Measurements from ENCODE around the gene L1CAM. TPM values are rescaled to one million over a fixed set of nuclear protein-coding genes. Genes with fewer than 3 reads are reported as not detected.

The L1CAM gene
- total and polyA plus RNA-seq, 12 donors = 1.1 to 5.6 (median 2.7) TPM

- H3K4me1 ChIP-seq = peaks cover 0 to 16% (median 0%) of the 10 kb centered on the region in 9 donors
- 83 to 85% methylated on average over 3 of the region's 3 CpGs for WGBS, 2 donors
- TF ChIP-seq CTCF (IDR thresholded peaks at IDR 0.05) = no peak
- H3K27ac ChIP-seq = no peak overlapping the region
- no peaks in the 10 kb centered on the region for H3K9me3 ChIP-seq
- no peak for ATAC-seq
- no peak for DNase-seq
- intact Hi-C loops (cut with DNase I) = no loop called here
- H3K27me3 ChIP-seq = peaks cover 0 to 90% (median 0%) of the 10 kb centered on the region in 7 donors
- H3K4me3 ChIP-seq = no peak overlapping the region
- no peaks in the 10 kb centered on the region for H3K36me3 ChIP-seq
Observed at GRCh38 chrX:153827016-153827415, 59.0 kb downstream of the L1CAM start.

- no peak overlapping the region for H3K27ac ChIP-seq
- H3K4me1 ChIP-seq = peaks cover 0 to 15% (median 0%) of the 10 kb centered on the region in 9 donors
- DNase-seq (no peak), ATAC-seq (no peak)
- WGBS, 2 donors = 82 to 87% methylated on average over 8 of the region's 8 CpGs
- H3K4me3 ChIP-seq = no peak overlapping the region
- H3K36me3 ChIP-seq = no peaks in the 10 kb centered on the region
- TF ChIP-seq CTCF (IDR thresholded peaks at IDR 0.05) = no peak
- peaks cover 0 to 94% (median 0%) of the 10 kb centered on the region in 7 donors for H3K27me3 ChIP-seq
- intact Hi-C loops (cut with DNase I) = no loop called here
- no peaks in the 10 kb centered on the region for H3K9me3 ChIP-seq
Observed at GRCh38 chrX:153825042-153825441, 60.9 kb downstream of the L1CAM start.

- intact Hi-C loops (cut with DNase I) = no loop called here
- H3K27me3 ChIP-seq = peaks cover 0 to 94% (median 0%) of the 10 kb centered on the region in 7 donors
- WGBS, 2 donors = 84 to 93% methylated on average over 10 of the region's 10 CpGs
- H3K9me3 ChIP-seq = no peaks in the 10 kb centered on the region
- TF ChIP-seq CTCF (IDR thresholded peaks at IDR 0.05) = no peak
- no peak for ATAC-seq
- H3K4me1 ChIP-seq = peaks cover 0 to 12% (median 0%) of the 10 kb centered on the region in 9 donors
- H3K4me3 ChIP-seq = no peak overlapping the region
- H3K36me3 ChIP-seq = no peaks in the 10 kb centered on the region
- no peak overlapping the region for H3K27ac ChIP-seq
- DNase-seq = no peak
Observed at GRCh38 chrX:153824348-153824747, 61.6 kb downstream of the L1CAM start.

GRCh38 chrX:153821066-153821465, 64.9 kb downstream of the L1CAM start:
- Histone ChIP-seq H3K36me3 (no peaks in the 10 kb centered on the region), H3K4me1 (peaks cover 0 to 7% (median 0%) of the 10 kb centered on the region in 9 donors), H3K4me3 (no peak overlapping the region), H3K27ac (no peak overlapping the region), H3K9me3 (no peaks in the 10 kb centered on the region), H3K27me3 (peaks cover 0 to 88% (median 0%) of the 10 kb centered on the region in 7 donors)
- TF ChIP-seq CTCF (IDR thresholded peaks at IDR 0.05) = no peak
- ATAC-seq (no peak), DNase-seq (no peak)
- intact Hi-C loops (cut with DNase I) = no loop called here
- WGBS, 2 donors = 92 to 96% methylated on average over 9 of the region's 9 CpGs

All from heart right ventricle (tissue), 16 donors.